ENCODE results near the gene MARCHF9.

MARCHF9 gene

DNA sequence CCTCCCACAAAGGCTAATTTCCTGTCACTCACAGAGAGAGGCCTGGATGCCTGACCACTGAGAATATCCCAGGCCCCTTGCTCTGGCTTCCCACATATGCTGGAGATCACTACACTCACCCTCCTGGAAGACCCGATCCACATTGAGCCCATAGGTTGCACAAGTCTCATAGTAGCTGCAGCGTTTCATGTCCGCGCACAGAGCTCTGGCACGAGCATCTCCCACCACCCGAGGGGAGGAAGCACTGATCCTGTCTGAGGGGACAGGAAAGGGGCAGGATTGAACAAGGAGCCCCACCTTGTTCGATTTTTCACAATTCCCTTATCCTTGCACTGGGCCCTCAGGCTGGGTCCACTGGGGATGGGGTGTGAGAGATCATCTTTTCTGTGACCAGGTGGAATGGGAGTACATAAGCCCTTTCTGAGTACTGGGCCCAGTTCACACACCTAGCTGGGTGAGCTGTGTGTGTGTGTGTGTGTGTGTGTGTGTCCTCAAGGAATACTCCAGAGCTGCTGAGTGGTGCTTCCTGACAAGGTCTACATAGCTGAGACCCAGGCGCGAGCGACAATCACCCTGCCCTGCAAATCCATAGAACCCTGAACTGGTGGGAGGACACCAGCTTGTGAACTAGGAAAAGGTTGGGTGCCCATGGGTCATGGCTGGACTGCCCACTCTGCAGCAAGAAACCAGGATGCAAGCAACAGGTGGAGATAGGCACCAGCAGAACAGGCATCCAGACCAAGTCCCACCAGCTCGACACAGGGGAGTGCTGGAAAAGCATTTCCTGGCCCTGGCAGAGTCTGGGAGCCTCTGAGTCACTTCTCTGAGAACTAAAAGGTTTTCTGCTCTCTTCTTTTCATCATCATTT, 21.9 kb upstream of the MARCHF9 start:
- H3K9me3 ChIP-seq (ENCODE audit: severe bottlenecking) = no peaks in the 10 kb centered on the region
- no peak for DNase-seq

DNA sequence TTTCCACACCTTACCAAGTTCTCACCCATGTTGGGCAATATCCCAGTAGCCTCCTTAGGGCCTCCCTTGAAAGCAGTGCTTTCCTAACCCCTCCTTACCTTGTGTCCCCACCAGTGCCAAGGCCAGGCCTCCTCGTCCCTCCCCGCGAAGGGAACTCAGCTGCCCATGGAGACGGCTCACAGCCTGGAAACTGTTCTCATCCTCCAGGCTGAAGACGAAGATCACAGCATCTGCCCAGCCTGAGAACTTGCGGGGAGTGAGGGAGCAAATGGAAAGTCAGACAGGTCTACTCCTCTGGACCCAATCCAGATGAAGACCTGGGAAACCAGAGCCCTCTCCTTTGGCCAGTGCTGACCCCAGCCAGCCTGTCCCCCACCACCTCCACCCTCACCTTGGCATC, 21.0 kb upstream of the MARCHF9 start:
- no peak overlapping the region for H3K4me3 ChIP-seq (ENCODE audit: low read depth, low read length)
- H3K27ac ChIP-seq = no peak overlapping the region
- DNase-seq = no peak
- TF ChIP-seq, protein P1, sequence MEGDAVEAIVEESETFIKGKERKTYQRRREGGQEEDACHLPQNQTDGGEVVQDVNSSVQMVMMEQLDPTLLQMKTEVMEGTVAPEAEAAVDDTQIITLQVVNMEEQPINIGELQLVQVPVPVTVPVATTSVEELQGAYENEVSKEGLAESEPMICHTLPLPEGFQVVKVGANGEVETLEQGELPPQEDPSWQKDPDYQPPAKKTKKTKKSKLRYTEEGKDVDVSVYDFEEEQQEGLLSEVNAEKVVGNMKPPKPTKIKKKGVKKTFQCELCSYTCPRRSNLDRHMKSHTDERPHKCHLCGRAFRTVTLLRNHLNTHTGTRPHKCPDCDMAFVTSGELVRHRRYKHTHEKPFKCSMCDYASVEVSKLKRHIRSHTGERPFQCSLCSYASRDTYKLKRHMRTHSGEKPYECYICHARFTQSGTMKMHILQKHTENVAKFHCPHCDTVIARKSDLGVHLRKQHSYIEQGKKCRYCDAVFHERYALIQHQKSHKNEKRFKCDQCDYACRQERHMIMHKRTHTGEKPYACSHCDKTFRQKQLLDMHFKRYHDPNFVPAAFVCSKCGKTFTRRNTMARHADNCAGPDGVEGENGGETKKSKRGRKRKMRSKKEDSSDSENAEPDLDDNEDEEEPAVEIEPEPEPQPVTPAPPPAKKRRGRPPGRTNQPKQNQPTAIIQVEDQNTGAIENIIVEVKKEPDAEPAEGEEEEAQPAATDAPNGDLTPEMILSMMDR (IDR thresholded peaks at IDR 0.05; ENCODE audit: low read depth, low read length) = no peak
- no peaks in the 10 kb centered on the region for H3K36me3 ChIP-seq
- peaks cover 17% of the 10 kb centered on the region for H3K27me3 ChIP-seq (ENCODE audit: insufficient read depth, low read depth, severe bottlenecking)
- no peaks in the 10 kb centered on the region for H3K9me3 ChIP-seq (ENCODE audit: severe bottlenecking)

More for the DNA sequence above, 21.9 kb upstream of the MARCHF9 start:
- peaks cover 16% of the 10 kb centered on the region for H3K27me3 ChIP-seq (ENCODE audit: insufficient read depth, low read depth, severe bottlenecking)
- H3K27ac ChIP-seq = no peak overlapping the region
- H3K36me3 ChIP-seq = no peaks in the 10 kb centered on the region
- no peak overlapping the region for H3K4me3 ChIP-seq (ENCODE audit: low read depth, low read length)
- TF ChIP-seq, protein P1 (IDR thresholded peaks at IDR 0.05; ENCODE audit: low read depth, low read length) = no peak

DNA sequence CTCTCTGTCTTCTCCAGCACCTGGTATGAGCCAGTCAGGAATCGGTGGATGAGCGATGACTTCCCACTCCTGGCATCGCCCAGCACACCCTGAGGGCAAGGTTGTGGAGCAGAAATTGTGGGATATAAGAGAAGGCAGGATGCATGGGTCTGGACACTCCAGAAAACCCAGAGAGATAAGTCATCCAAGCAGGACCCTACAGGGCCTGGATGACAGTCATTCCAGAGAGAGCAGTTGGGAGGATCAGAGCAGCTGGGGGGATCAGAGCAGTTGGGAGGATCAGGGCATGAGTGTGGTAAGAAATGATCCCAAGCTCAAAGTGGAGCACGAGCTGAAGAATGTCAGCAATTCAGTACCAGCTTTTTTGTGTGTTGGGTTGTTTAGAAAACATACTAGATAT, 20.3 kb upstream of the MARCHF9 start:
- no peak overlapping the region for H3K27ac ChIP-seq
- DNase-seq = peak; percentile 43
- no peak overlapping the region for H3K4me3 ChIP-seq (ENCODE audit: low read depth, low read length)
- TF ChIP-seq, protein P1 (IDR thresholded peaks at IDR 0.05; ENCODE audit: low read depth, low read length) = no peak
- no peaks in the 10 kb centered on the region for H3K9me3 ChIP-seq (ENCODE audit: severe bottlenecking)
- H3K36me3 ChIP-seq = no peaks in the 10 kb centered on the region
- peaks cover 20% of the 10 kb centered on the region for H3K27me3 ChIP-seq (ENCODE audit: insufficient read depth, low read depth, severe bottlenecking)

DNA sequence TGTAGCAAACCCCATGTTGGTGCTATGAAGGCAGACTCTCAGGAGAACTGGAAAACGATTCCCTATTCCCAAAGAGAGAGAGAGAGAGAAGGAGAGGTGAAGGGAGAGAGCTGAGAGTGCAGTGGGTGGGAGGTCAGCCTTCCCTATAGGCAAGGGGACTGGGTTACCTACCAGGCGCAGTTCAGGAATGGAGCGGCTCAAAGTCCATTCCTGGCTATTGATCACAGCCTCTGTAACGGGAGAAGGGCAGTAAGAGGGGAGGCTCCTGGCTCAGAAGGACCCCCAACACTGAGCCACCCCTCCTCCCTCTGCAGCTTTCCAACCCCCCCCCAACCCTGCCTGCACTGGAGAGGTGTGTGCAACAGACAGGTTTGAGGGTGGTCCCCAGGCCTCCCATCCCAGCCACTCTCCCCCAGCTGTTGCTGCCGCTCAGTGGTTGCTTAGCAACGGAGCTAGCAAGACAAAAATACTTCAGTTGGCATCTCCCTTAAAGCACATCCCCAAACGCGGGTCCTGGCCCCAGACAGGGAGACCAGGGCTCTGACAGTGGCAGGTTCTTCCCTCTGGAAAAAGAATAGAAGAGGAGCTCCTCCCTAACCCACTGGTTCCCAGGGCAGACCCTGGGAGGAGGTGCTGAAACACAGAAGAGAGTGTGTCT, 19.6 kb upstream of the MARCHF9 start:
- no peak overlapping the region for H3K27ac ChIP-seq
- peaks cover 20% of the 10 kb centered on the region for H3K27me3 ChIP-seq (ENCODE audit: insufficient read depth, low read depth, severe bottlenecking)
- H3K4me3 ChIP-seq (ENCODE audit: low read depth, low read length) = peak overlapping the region; percentile 49; the same call in 1 of the 2 replicates

DNA sequence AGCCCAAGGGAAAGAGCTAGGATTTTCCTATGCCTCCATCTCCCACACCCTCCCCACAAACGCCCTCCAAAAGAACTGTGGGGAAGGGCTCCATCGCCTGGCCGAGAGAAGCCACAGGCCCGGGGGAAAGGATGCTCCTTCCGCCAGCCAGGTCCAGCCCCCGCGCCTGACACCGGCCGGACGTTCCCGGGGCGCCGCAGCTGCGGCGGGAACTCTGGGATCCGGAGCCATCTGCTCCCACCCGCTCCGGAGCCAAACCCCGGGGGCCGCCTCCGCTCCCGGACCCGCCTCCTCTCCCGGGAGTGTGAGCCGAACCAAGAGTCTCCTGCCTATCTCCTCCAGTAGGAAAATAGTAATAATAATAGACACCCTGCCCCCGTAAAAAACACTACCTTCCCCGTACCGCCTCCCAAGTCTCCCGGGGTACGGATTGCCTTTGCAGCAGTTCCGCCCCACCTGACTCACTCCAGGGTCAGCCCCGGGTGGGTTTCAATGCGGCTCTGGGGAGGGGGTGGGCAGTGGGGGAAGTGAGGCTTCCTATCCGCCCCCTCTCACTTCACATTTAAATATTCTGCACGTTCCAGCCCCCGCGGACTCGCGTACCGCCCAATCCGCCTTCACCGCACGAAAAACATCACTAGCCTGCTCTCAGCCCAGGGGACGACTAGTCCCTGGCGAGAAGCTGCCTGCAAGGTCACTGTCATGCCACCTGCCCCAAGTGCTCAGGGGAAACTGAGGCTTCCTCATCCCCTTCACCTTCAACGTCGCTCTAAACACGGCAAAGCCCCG, 18.8 kb upstream of the MARCHF9 start:
- peak overlapping the region; percentile 49 for H3K4me3 ChIP-seq (ENCODE audit: low read depth, low read length)
- no peak overlapping the region for H3K27ac ChIP-seq
- no peaks in the 10 kb centered on the region for H3K36me3 ChIP-seq
- DNase-seq = peak; percentile 79
- no peaks in the 10 kb centered on the region for H3K9me3 ChIP-seq (ENCODE audit: severe bottlenecking)
- TF ChIP-seq, protein P1 (IDR thresholded peaks at IDR 0.05; ENCODE audit: low read depth, low read length) = peak; percentile 64
- H3K27me3 ChIP-seq (ENCODE audit: insufficient read depth, low read depth, severe bottlenecking) = peaks cover 20% of the 10 kb centered on the region

More for the DNA sequence above, 19.6 kb upstream of the MARCHF9 start:
- no peak for DNase-seq
- Histone ChIP-seq H3K36me3 (no peaks in the 10 kb centered on the region), H3K9me3 (ENCODE audit: severe bottlenecking) (no peaks in the 10 kb centered on the region)
- TF ChIP-seq, protein P1 (IDR thresholded peaks at IDR 0.05; ENCODE audit: low read depth, low read length) = no peak

All from WERI-Rb-1 (cell line).